ENCODE measurements around the gene PAX5. TPM values are rescaled to one million over a fixed set of nuclear protein-coding genes. Genes with fewer than 3 reads are reported as not detected.

PAX5 gene
- total RNA-seq, 1 experiment from 2014 or later, result 6.6 TPM

- no peak for ATAC-seq
- Mint-ChIP-seq H3K9me3 (0 out of 2 replicates have a peak, but pooled peaks cover 5% of the 10 kb centered on the region), H3K27me3 (ENCODE audit: low read depth) (peaks cover 50% of the 10 kb centered on the region), H3K27ac (0 out of 2 replicates have a peak overlapping the region, but pooled peaks have one; percentile 37), H3K36me3 (no peaks in the 10 kb centered on the region; the same call in 1 of the 2 replicates), H3K4me3 (no peak overlapping the region), H3K4me1 (peaks cover 21% of the 10 kb centered on the region)
- ChIA-PET CTCF (interaction anchor here (1.5 to 13.2 kb wide), 4 partner anchors 120 to 417 kb away, joined by 4 to 232 read pairs (median 16); no protein-coding TSS in a partner anchor), POLR2A (no interaction called here)
- DNase-seq (ENCODE audit: low spot score), result no peak
- no peak for TF ChIP-seq ZNF416 (CRISPR knock-in tag; IDR thresholded peaks at IDR 0.05)
Measured at GRCh38 chr9:36993933-36994764, 39.9 kb downstream of the PAX5 start.

- DNase-seq (ENCODE audit: low spot score), result no peak
- H3K27me3 Mint-ChIP-seq (ENCODE audit: low read depth), result peaks cover 58% of the 10 kb centered on the region
- H3K4me1 Mint-ChIP-seq, result peaks cover 23% of the 10 kb centered on the region
- TF ChIP-seq ZBTB21 (CRISPR knock-in tag; IDR thresholded peaks at IDR 0.05; ENCODE audit: borderline replicate concordance) (no peak), CDX4 (CRISPR knock-in tag; IDR thresholded peaks at IDR 0.05; ENCODE audit: borderline replicate concordance) (no peak), E2F5 (CRISPR knock-in tag; IDR thresholded peaks at IDR 0.05) (no peak), MLX (CRISPR knock-in tag; IDR thresholded peaks at IDR 0.05) (no peak), EMX1 (CRISPR knock-in tag; IDR thresholded peaks at IDR 0.05) (no peak), SMAD3 (CRISPR knock-in tag; IDR thresholded peaks at IDR 0.05; ENCODE audit: borderline replicate concordance) (no peak), ZBTB43 (CRISPR knock-in tag; IDR thresholded peaks at IDR 0.05) (no peak)
- ChIA-PET POLR2A (interaction anchor here (0.9 kb wide), 1 partner anchor 17 kb away, joined by 3 read pairs; no protein-coding TSS in a partner anchor), CTCF (interaction anchor here (0.6 to 13.2 kb wide), 14 partner anchors 12 to 633 kb away, joined by 3 to 232 read pairs (median 8); no protein-coding TSS in a partner anchor)
- 0 out of 2 replicates have a peak, but pooled peaks cover 5% of the 10 kb centered on the region for H3K9me3 Mint-ChIP-seq
- no peak overlapping the region for H3K27ac Mint-ChIP-seq
- no peak for ATAC-seq
- H3K36me3 Mint-ChIP-seq, result no peaks in the 10 kb centered on the region; the same call in 1 of the 2 replicates
- no peak overlapping the region for H3K4me3 Mint-ChIP-seq
Measured at GRCh38 chr9:36992501-36993316, 41.4 kb downstream of the PAX5 start.

GRCh38 chr9:36991516-36992134 is 42.4 kb downstream of the PAX5 start:
- H3K27ac Mint-ChIP-seq, result no peak overlapping the region
- TF ChIP-seq ETV6 (CRISPR knock-in tag; IDR thresholded peaks at IDR 0.05) (peak; percentile 45; the same call in 1 of the 2 replicates), OVOL2 (CRISPR knock-in tag; IDR thresholded peaks at IDR 0.05; ENCODE audit: borderline replicate concordance) (no peak), ZNF281 (CRISPR knock-in tag; IDR thresholded peaks at IDR 0.05) (no peak), ZNF512 (CRISPR knock-in tag; IDR thresholded peaks at IDR 0.05; ENCODE audit: borderline replicate concordance) (no peak), CTCF (IDR thresholded peaks at IDR 0.05) (peak; percentile 87), ZNF138 (CRISPR knock-in tag; conservative IDR thresholded peaks at IDR 0.05) (no peak)
- ATAC-seq, result peak; percentile 65
- DNase-seq (ENCODE audit: low spot score), result peak; percentile 84
- H3K4me3 Mint-ChIP-seq, result no peak overlapping the region
- H3K9me3 Mint-ChIP-seq, result 0 out of 2 replicates have a peak, but pooled peaks cover 5% of the 10 kb centered on the region
- H3K27me3 Mint-ChIP-seq (ENCODE audit: low read depth), result peaks cover 63% of the 10 kb centered on the region
- H3K4me1 Mint-ChIP-seq, result peaks cover 31% of the 10 kb centered on the region
- ChIA-PET CTCF (interaction anchor here (0.5 to 13.2 kb wide), 38 partner anchors 8 to 635 kb away, joined by 3 to 232 read pairs (median 5); no protein-coding TSS in a partner anchor), POLR2A (interaction anchor here (0.9 to 1.2 kb wide), 2 partner anchors 16 to 118 kb away, joined by 3 read pairs; no protein-coding TSS in a partner anchor)
- H3K36me3 Mint-ChIP-seq, result no peaks in the 10 kb centered on the region; the same call in 1 of the 2 replicates

Data from WTC11 (cell line).